GM12873 (cell line): Measurements from ENCODE around the gene PAN2.

Experiments
- CTCF ChIP-seq: IDR thresholded peaks from 2 replicates; pipeline ENCODE4 v1.5.1; 2012; ENCODE audit warnings: low read depth, mild to moderate bottlenecking, moderate library complexity, low read length, control low read depth; ENCODE audit not compliant: insufficient read depth; ENCODE audit errors: missing control alignments

PAN2 gene

GRCh38 chr12:56315249-56315621 is 18.6 kb downstream of the PAN2 start:
- no peak for TF ChIP-seq CTCF

GRCh38 chr12:56311003-56311402 is 22.8 kb downstream of the PAN2 start:
- no peak for TF ChIP-seq CTCF

GRCh38 chr12:56308714-56309113 is 25.1 kb downstream of the PAN2 start:
- TF ChIP-seq CTCF: no peak

- TF ChIP-seq CTCF: no peak
Measured at GRCh38 chr12:56307221-56307965, 26.4 kb downstream of the PAN2 start.

GRCh38 chr12:56304872-56305590 is 28.8 kb downstream of the PAN2 start:
- no peak for TF ChIP-seq CTCF

- no peak for TF ChIP-seq CTCF
Measured at GRCh38 chr12:56304276-56304675, 29.5 kb downstream of the PAN2 start.

GRCh38 chr12:56300644-56301464 is 32.9 kb downstream of the PAN2 start:
- no peak for TF ChIP-seq CTCF
